ENCODE data around the gene ALDH4A1. TPM values are rescaled to one million over a fixed set of nuclear protein-coding genes. Genes with fewer than 3 reads are reported as not detected.

Gene ALDH4A1
- total RNA-seq, 1 experiment from 2014 or later: 18.4 TPM

DNA sequence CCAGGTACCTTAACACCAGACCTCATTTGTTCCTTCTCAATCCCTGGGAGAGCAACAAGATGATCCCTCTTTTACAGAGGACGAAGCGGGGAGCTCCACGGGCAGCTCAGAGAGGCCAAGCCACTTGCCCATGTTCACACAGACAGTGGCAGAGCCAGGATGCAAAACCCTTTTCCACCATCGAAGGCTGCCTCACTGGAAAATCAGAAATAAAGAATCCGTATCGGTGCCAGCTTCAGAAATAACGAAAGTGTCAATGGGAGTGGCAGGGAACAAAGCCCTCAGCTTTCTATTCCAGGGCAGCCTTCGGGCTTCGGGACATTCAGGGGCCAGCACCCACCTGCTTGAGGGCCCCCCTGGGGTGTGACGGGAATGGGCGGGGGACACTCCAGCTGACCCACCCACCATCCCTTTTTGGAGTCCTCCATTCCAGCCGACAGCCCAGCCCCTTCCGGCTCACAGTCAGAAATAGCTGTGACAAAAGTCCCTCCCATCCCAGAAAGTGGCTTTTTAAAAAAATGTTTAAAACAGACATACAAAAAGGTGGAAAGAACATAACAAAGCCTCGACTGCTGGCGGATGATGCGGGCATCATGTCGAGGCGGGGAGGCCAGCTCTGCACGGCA, 48.2 kb upstream of the ALDH4A1 start:
- CTCF ChIA-PET: interaction anchor here (2.2 kb wide), 1 partner anchor 37 kb away, joined by 8 read pairs; no protein-coding TSS in a partner anchor
- no peaks in the 10 kb centered on the region for H3K36me3 ChIP-seq (ENCODE audit: insufficient read depth, low read length, poor library complexity, severe bottlenecking)
- peak overlapping the region; percentile 33 for H3K4me3 ChIP-seq (ENCODE audit: low read depth, low read length, poor library complexity, severe bottlenecking)
- intact Hi-C loops (cut with micrococcal nuclease; ENCODE audit: unreplicated experiment): loop anchor here (1.0 kb wide), 1 partner anchor 24 kb away; no protein-coding TSS in a partner anchor
- DNase-seq (ENCODE audit: low spot score): peak; percentile 52
- BruUV-seq (replicated peaks): no TSS peak
- no peaks in the 10 kb centered on the region for H3K27me3 ChIP-seq (replicated peaks; ENCODE audit: insufficient read depth, low read depth, low read length, poor library complexity)
- POLR2A ChIA-PET (ENCODE audit: low non-redundant PET): no interaction called here
- H3K27ac ChIP-seq (ENCODE audit: low read depth, low read length, poor library complexity, severe bottlenecking): peak overlapping the region; percentile 79
- peaks cover 69% of the 10 kb centered on the region for H3K4me1 ChIP-seq (ENCODE audit: insufficient read depth, low read length, poor library complexity, severe bottlenecking)
- H3K9me3 ChIP-seq (ENCODE audit: low read depth, low read length, poor library complexity, severe bottlenecking): no peaks in the 10 kb centered on the region
- TF ChIP-seq EZH2 (IDR thresholded peaks at IDR 0.05; ENCODE audit: borderline replicate concordance, low read depth, low read length, poor library complexity, severe bottlenecking): no peak
- TF ChIP-seq, protein P1, sequence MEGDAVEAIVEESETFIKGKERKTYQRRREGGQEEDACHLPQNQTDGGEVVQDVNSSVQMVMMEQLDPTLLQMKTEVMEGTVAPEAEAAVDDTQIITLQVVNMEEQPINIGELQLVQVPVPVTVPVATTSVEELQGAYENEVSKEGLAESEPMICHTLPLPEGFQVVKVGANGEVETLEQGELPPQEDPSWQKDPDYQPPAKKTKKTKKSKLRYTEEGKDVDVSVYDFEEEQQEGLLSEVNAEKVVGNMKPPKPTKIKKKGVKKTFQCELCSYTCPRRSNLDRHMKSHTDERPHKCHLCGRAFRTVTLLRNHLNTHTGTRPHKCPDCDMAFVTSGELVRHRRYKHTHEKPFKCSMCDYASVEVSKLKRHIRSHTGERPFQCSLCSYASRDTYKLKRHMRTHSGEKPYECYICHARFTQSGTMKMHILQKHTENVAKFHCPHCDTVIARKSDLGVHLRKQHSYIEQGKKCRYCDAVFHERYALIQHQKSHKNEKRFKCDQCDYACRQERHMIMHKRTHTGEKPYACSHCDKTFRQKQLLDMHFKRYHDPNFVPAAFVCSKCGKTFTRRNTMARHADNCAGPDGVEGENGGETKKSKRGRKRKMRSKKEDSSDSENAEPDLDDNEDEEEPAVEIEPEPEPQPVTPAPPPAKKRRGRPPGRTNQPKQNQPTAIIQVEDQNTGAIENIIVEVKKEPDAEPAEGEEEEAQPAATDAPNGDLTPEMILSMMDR (conservative IDR thresholded peaks at IDR 0.05; ENCODE audit: low read depth, low read length): no peak

- H3K27ac ChIP-seq (ENCODE audit: low read depth, low read length, poor library complexity, severe bottlenecking): peak overlapping the region; percentile 79
- intact Hi-C loops (cut with micrococcal nuclease; ENCODE audit: unreplicated experiment): loop anchor here (1.0 kb wide), 1 partner anchor 24 kb away; no protein-coding TSS in a partner anchor
- H3K4me1 ChIP-seq (ENCODE audit: insufficient read depth, low read length, poor library complexity, severe bottlenecking): peaks cover 74% of the 10 kb centered on the region
- CTCF ChIA-PET: interaction anchor here (2.2 kb wide), 1 partner anchor 37 kb away, joined by 8 read pairs; no protein-coding TSS in a partner anchor
- H3K9me3 ChIP-seq (ENCODE audit: low read depth, low read length, poor library complexity, severe bottlenecking): no peaks in the 10 kb centered on the region
- peak; percentile 65 for DNase-seq (ENCODE audit: low spot score)
- no TSS peak for BruUV-seq (replicated peaks)
- no peaks in the 10 kb centered on the region for H3K36me3 ChIP-seq (ENCODE audit: insufficient read depth, low read length, poor library complexity, severe bottlenecking)
- H3K4me3 ChIP-seq (ENCODE audit: low read depth, low read length, poor library complexity, severe bottlenecking): peak overlapping the region; percentile 33
- POLR2A ChIA-PET (ENCODE audit: low non-redundant PET): no interaction called here
- TF ChIP-seq EZH2 (IDR thresholded peaks at IDR 0.05; ENCODE audit: borderline replicate concordance, low read depth, low read length, poor library complexity, severe bottlenecking): no peak
- TF ChIP-seq, protein P1 (conservative IDR thresholded peaks at IDR 0.05; ENCODE audit: low read depth, low read length): 0 out of 2 replicates have a peak, but pooled peaks have one; percentile 18
- no peaks in the 10 kb centered on the region for H3K27me3 ChIP-seq (replicated peaks; ENCODE audit: insufficient read depth, low read depth, low read length, poor library complexity)
Observed at GRCh38 chr1:18949686-18950400, 47.5 kb upstream of the ALDH4A1 start.

GRCh38 chr1:18948913-18949685, 46.7 kb upstream of the ALDH4A1 start:
- no peak for DNase-seq (ENCODE audit: low spot score)

More at GRCh38 chr1:18948913-18949685, 46.7 kb upstream of the ALDH4A1 start:
- H3K27ac ChIP-seq (ENCODE audit: low read depth, low read length, poor library complexity, severe bottlenecking): peak overlapping the region; percentile 79
- CTCF ChIA-PET: interaction anchor here (2.2 kb wide), 1 partner anchor 36 kb away, joined by 8 read pairs; no protein-coding TSS in a partner anchor
- no peak overlapping the region for H3K4me3 ChIP-seq (ENCODE audit: low read depth, low read length, poor library complexity, severe bottlenecking)
- no TSS peak for BruUV-seq (replicated peaks)
- no peaks in the 10 kb centered on the region for H3K36me3 ChIP-seq (ENCODE audit: insufficient read depth, low read length, poor library complexity, severe bottlenecking)
- no peaks in the 10 kb centered on the region for H3K27me3 ChIP-seq (replicated peaks; ENCODE audit: insufficient read depth, low read depth, low read length, poor library complexity)
- H3K9me3 ChIP-seq (ENCODE audit: low read depth, low read length, poor library complexity, severe bottlenecking): no peaks in the 10 kb centered on the region
- no peak for TF ChIP-seq EZH2 (IDR thresholded peaks at IDR 0.05; ENCODE audit: borderline replicate concordance, low read depth, low read length, poor library complexity, severe bottlenecking)
- TF ChIP-seq, protein P1 (conservative IDR thresholded peaks at IDR 0.05; ENCODE audit: low read depth, low read length): no peak
- peaks cover 76% of the 10 kb centered on the region for H3K4me1 ChIP-seq (ENCODE audit: insufficient read depth, low read length, poor library complexity, severe bottlenecking)
- POLR2A ChIA-PET (ENCODE audit: low non-redundant PET): no interaction called here
- intact Hi-C loops (cut with micrococcal nuclease; ENCODE audit: unreplicated experiment): no loop called here
